GM12878 (cell line): Measurements from ENCODE around the gene VAT1. TPM values are rescaled to one million over a fixed set of nuclear protein-coding genes. Genes with fewer than 3 reads are reported as not detected.
"Not testable (repeated sequence)": the region's sequence is repeated elsewhere in the genome, so short reads cannot be mapped to it uniquely, and the experiment has no call there.

ENCODE experiments used
- ATAC-seq: fragments of 200-7000 bp; cut with Tn5 transposase; 3 replicates; pipeline ENCODE4 v1.9.1; 2020; ENCODE audit warnings: mild to moderate bottlenecking, moderate library complexity
- BruUV-seq: library from RNA; stranded (reverse); fragments of 400-500 nt; replicated peaks from 2 replicates; lab custom pipeline; 2021; lab: Mats Ljungman, UMichigan
- CTCF ChIA-PET: fragments of 300-600 bp; sonication (Branson Sonifier 250); formaldehyde crosslinking; extraction: SDS; loops from one replicate; lab custom pipeline; 2021; ENCODE audit warnings: inconsistent platforms; lab: Yijun Ruan, JAX
- POLR2A ChIA-PET: fragments of 350-600 bp; formaldehyde crosslinking; extraction: SDS; loops from one replicate; lab custom pipeline; 2021; ENCODE audit warnings: inconsistent platforms; lab: Charles Lee
- RAD21 ChIA-PET: fragments of 300-600 bp; sonication (Branson Sonifier 250); formaldehyde crosslinking; loops from one replicate; lab custom pipeline; 2023; ENCODE audit warnings: antibody characterized with exemption; ENCODE audit not compliant: unreplicated experiment; lab: Charles Lee
- SMC1A ChIA-PET: fragments of 300-600 bp; sonication (Branson Sonifier 250); formaldehyde crosslinking; loops from one replicate; lab custom pipeline; 2023; ENCODE audit not compliant: unreplicated experiment, uncharacterized antibody; lab: Charles Lee
- DNase-seq: peaks from one replicate; pipeline ENCODE4 v3.0.0-alpha.2; 2011; ENCODE audit warnings: low read depth, low spot score
- FAIRE-seq: peaks from 3 replicates; lab custom pipeline; 2011; peaks lifted over from hg19 to GRCh38; lab: Jason Lieb, UNC
- H2AFZ ChIP-seq: 2 replicates; pipeline ENCODE4 v1.6.0; 2011; ENCODE audit warnings: low read depth, low read length, control low read depth; ENCODE audit not compliant: control insufficient read depth
- H3K27ac ChIP-seq: 2 replicates; pipeline ENCODE4 v1.5.1; 2011; ENCODE audit warnings: control low read depth; ENCODE audit not compliant: control insufficient read depth, insufficient read depth
- H3K27me3 ChIP-seq, 2 experiments: replicated peaks in 1 of 2; 2 replicates each; pipeline versions ENCODE4 v1.6.0 to v1.6.1; 2011; ENCODE audit warnings: low read length in 1 of 2; ENCODE audit not compliant: control insufficient read depth in 2 of 2, insufficient read depth in 2 of 2
- H3K36me3 ChIP-seq, 2 experiments: 2 replicates each; pipeline ENCODE4 v1.5.1; 2011; ENCODE audit warnings: low read length in 1 of 2; ENCODE audit not compliant: control insufficient read depth in 2 of 2, insufficient read depth in 2 of 2
- H3K4me1 ChIP-seq: 2 replicates; pipeline ENCODE4 v1.6.1; 2011; ENCODE audit warnings: mild to moderate bottlenecking, low read length, moderate library complexity, mixed read lengths; ENCODE audit not compliant: control insufficient read depth, insufficient read depth
- H3K4me2 ChIP-seq: 2 replicates; pipeline ENCODE4 v1.6.0; 2011; ENCODE audit warnings: control low read depth; ENCODE audit not compliant: control insufficient read depth, insufficient read depth
- H3K4me3 ChIP-seq: fragments of 200-600 bp; sonication (generic); 2 replicates; pipeline ENCODE4 v1.5.1; 2016
- H3K79me2 ChIP-seq: 2 replicates; pipeline ENCODE4 v1.6.0; 2011; ENCODE audit warnings: low read length; ENCODE audit not compliant: control insufficient read depth, insufficient read depth
- H3K9ac ChIP-seq: 2 replicates; pipeline ENCODE4 v1.8.0; 2011; ENCODE audit warnings: low read length, control low read depth, mixed read lengths; ENCODE audit not compliant: control insufficient read depth, insufficient read depth
- H3K9me3 ChIP-seq: replicated peaks from 3 replicates; pipeline ENCODE4 v1.5.1; 2011; ENCODE audit warnings: mild to moderate bottlenecking, low read length; ENCODE audit not compliant: control insufficient read depth, insufficient read depth
- H4K20me1 ChIP-seq: 2 replicates; pipeline ENCODE4 v1.6.0; 2011; ENCODE audit not compliant: control insufficient read depth, insufficient read depth
- PAX8 ChIP-seq: fragments of 450-650 bp; IDR thresholded peaks from 2 replicates; pipeline ENCODE4 v1.6.1; 2017; ENCODE audit warnings: mild to moderate bottlenecking, moderate library complexity
- ZBTB11 ChIP-seq: fragments of 450-650 bp; formaldehyde crosslinking; IDR thresholded peaks from 2 replicates; pipeline ENCODE4 v1.5.0; 2022; ENCODE audit warnings: mild to moderate bottlenecking, missing genetic modification characterization
- WGBS: methylation state at CpG from one replicate; pipeline ENCODE4 v1.1.6; 2016; ENCODE audit warnings: low lambda C conversion rate; ENCODE audit not compliant: insufficient replicate concordance, insufficient coverage; ENCODE audit errors: missing lambda C conversion rate; 5-methylcytosine and 5-hydroxymethylcytosine counted together
- in situ Hi-C: fragments of 300-500 bp; cut with MboI; formaldehyde crosslinking; loops from 9 replicates; pipeline ENCODE4 v1.14.3; 2018; ENCODE audit warnings: mixed read lengths
- intact Hi-C: fragments of 100-400 bp; cut with micrococcal nuclease; formaldehyde crosslinking; loops from one replicate; pipeline ENCODE4 v1.14.2; 2022; ENCODE audit not compliant: unreplicated experiment
- polyA plus RNA-seq, 11 experiments: library from polyadenylated mRNA; depleted of rRNA in 4 of 11; unstranded in 6 of 11; stranded (reverse) in 5 of 11; fragments of >200 nt; fragmentation: Nextera tagmentation in 4 of 11; fragmentation: Illumina TruSeq in 1 of 11; extraction: Ambion mirVana in 4 of 11; extraction: Trizol in 1 of 11; gene quantifications; 1 replicate in 1 of 11; 2 replicates in 10 of 11; pipeline versions ENCODE4 v1.2.1 to v1.2.3, GENCODE V29; 2011 to 2016; ENCODE audit warnings: inconsistent platforms in 2 of 11, missing spikeins in 2 of 11, low read depth in 1 of 11
- total RNA-seq, 4 experiments: library from RNA; depleted of rRNA in 3 of 4; stranded (reverse); fragments of >200 nt in 3 of 4; fragmentation: Illumina TruSeq in 1 of 4; extraction: Trizol in 1 of 4; gene quantifications; 2 replicates each; pipeline versions ENCODE4 v1.2.1 to v1.2.3, GENCODE V29; 2013 to 2021

Gene VAT1
- total and polyA plus RNA-seq, 10 of the 15 experiments (the other 5 are each of a cell fraction or from before 2014, with no cell fraction given), result 5.0 to 19.8 (median 8.2) TPM

DNA sequence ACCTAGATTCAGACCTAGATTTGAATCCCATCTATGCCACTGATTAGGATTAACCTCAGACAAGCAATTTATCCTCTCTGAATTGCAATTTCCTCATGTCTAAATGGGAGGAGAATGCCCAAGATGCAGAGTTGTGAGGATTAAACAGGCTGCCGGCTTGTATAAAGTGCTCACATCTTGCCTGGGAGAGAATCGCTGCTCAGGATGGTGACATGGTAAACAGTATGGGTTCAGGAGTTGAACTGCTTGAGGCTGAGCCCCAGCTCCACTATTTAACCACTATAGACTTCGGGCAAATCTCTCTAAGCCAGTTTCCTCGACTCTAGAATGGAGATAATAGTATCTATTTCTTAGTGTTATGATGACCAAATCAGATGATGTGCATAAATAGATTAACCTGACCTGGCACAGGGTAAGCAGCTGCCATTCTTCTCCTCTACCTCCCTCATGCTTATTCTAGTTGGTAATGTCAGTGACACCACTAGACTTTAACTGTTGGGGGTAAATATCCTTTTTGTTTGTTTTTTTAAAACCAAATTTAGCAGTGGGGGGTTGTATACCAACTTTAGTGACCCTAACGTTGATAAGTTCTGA lies 24.7 kb downstream of the VAT1 start:
- Histone ChIP-seq H3K4me2 (peak overlapping the region; percentile 9), H2AFZ (peak overlapping the region; percentile 70), H3K27ac (peak overlapping the region; percentile 13; the same call in 1 of the 2 replicates), H3K9ac (peak overlapping the region; percentile 31; the same call in 1 of the 2 replicates), H3K9me3 (no peaks in the 10 kb centered on the region), H3K27me3 (no peaks in the 10 kb centered on the region), H3K4me3 (peak overlapping the region; percentile 35; the same call in 1 of the 2 replicates), H3K36me3 (peaks cover 5 to 12% of the 10 kb centered on the region in 2 experiments), H3K4me1 (peaks cover 3% of the 10 kb centered on the region; the same call in 1 of the 2 replicates), H4K20me1 (no peaks in the 10 kb centered on the region), H3K79me2 (peaks cover 26% of the 10 kb centered on the region)
- ChIA-PET CTCF (interaction anchor here (0.8 to 4.8 kb wide), 39 partner anchors 10 to 486 kb away, joined by 3 to 66 read pairs (median 5); partner anchors contain the start of genes AARSD1, AOC2, BECN1 and CNTD1), POLR2A (interaction anchor here (0.5 to 2.6 kb wide), 22 partner anchors 9 to 1053 kb away, joined by 3 to 21 read pairs (median 3); partner anchors contain the start of genes AARSD1, BECN1, BRCA1 and DHX8), SMC1A (interaction anchor here (0.6 to 3.7 kb wide), 33 partner anchors 9 to 486 kb away, joined by 3 to 47 read pairs (median 4); partner anchors contain the start of genes DHX8, IFI35, PSMC3IP and PSME3), RAD21 (interaction anchor here (0.5 to 2.7 kb wide), 34 partner anchors 9 to 487 kb away, joined by 3 to 31 read pairs (median 5); partner anchors contain the start of genes AARSD1, AOC2, BECN1 and CNTD1)
- 14% methylated on average over 5 of the region's 5 CpGs for WGBS
- DNase-seq (no peak), ATAC-seq (peak; percentile 4), FAIRE-seq (peak; percentile 31)
- intact Hi-C loops, result loop anchor here (10.0 kb wide), 1 partner anchor 153 kb away; the partner anchor contains the start of gene AOC2
- no TSS peak for BruUV-seq
- TF ChIP-seq ZBTB11 (CRISPR knock-in tag) (no peak), PAX8 (0 out of 2 replicates have a peak, but pooled peaks have one; percentile 40)
- in situ Hi-C loops, result no loop called here

DNA sequence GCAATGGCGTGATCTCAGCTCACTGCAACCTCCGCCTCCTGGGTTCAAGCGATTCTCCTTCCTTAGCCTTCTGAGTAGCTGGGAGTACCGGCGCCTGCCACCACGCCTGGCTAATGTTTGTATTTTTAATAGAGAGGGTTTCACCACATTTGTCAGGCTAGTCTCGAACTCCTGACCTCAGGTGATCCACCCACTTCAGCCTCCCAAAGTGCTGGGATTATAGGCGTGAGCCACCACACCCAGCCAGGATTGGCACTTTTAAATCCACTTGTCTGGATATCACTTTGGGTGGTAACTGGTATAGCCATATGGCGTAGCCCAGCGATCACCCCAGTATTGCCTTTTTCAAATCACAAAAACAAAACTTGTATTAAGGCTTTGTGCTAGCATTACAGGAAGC lies 28.3 kb downstream of the VAT1 start:
- POLR2A ChIA-PET, H3K27ac ChIP-seq, H3K4me2 ChIP-seq, RAD21 ChIA-PET, ATAC-seq, H3K9ac ChIP-seq, FAIRE-seq, CTCF ChIA-PET, H2AFZ ChIP-seq, BruUV-seq, H3K79me2 ChIP-seq, DNase-seq, H3K4me1 ChIP-seq, H3K4me3 ChIP-seq, H4K20me1 ChIP-seq, in situ Hi-C loops, H3K27me3 ChIP-seq, H3K9me3 ChIP-seq: not testable (repeated sequence)
- WGBS, result 87% methylated on average over 10 of the region's 10 CpGs
- H3K36me3 ChIP-seq, result peaks cover 10 to 20% of the 10 kb centered on the region in 2 experiments; a peak in 3 of 4 replicates
- SMC1A ChIA-PET, result interaction anchor here (0.9 kb wide), 1 partner anchor 10 kb away, joined by 3 read pairs; no protein-coding TSS in a partner anchor
- intact Hi-C loops, result loop anchor here (10.0 kb wide), 1 partner anchor 149 kb away; the partner anchor contains the start of gene AOC2
